Stimulated activated CD8-positive, alpha-beta memory T cell treated with anti-CD3 and anti-CD28 coated beads, Interleukin-4, amount 100 ng/mL, for 4 hours (primary cell): Measurements from ENCODE around the gene FOXA1.
"Not testable (repeated sequence)": the region's sequence is repeated elsewhere in the genome, so short reads cannot be mapped to it uniquely, and the experiment has no call there.

Experiments used
- DNase-seq, 2 donors: peaks; one replicate each; pipeline ENCODE4 v3.0.0-alpha.2; 2020; ENCODE audit warnings: low read depth in 2 of 2, low spot score in 1 of 2

FOXA1 gene

GRCh38 chr14:37558740-37559139, 36.3 kb downstream of the FOXA1 start:
- no peak for DNase-seq

- not testable (repeated sequence) for DNase-seq
Measured at GRCh38 chr14:37555596-37555995, 39.5 kb downstream of the FOXA1 start.

- DNase-seq = no peak
Measured at GRCh38 chr14:37553935-37554550, 41.0 kb downstream of the FOXA1 start.

- no peak for DNase-seq
Measured at GRCh38 chr14:37551119-37551518, 43.9 kb downstream of the FOXA1 start.

GRCh38 chr14:37550511-37550910, 44.5 kb downstream of the FOXA1 start:
- no peak for DNase-seq

- DNase-seq = no peak
Measured at GRCh38 chr14:37546621-37547447, 48.2 kb downstream of the FOXA1 start.

GRCh38 chr14:37545174-37545573, 49.9 kb downstream of the FOXA1 start:
- DNase-seq = no peak

GRCh38 chr14:37544407-37544806, 50.6 kb downstream of the FOXA1 start:
- DNase-seq = no peak

- DNase-seq = no peak
Measured at GRCh38 chr14:37539992-37540391, 55.1 kb downstream of the FOXA1 start.
